OCI-LY7 (cell line): Measurements from ENCODE around the gene PTPRJ. TPM values are rescaled to one million over a fixed set of nuclear protein-coding genes. Genes with fewer than 3 reads are reported as not detected.

ENCODE experiments used
- BruUV-seq: library from RNA; stranded (reverse); fragments of 400-500 nt; replicated peaks from 2 replicates; lab custom pipeline; 2021; lab: Mats Ljungman, UMichigan
- CTCF ChIA-PET: fragments of 300-600 bp; sonication (Branson Sonifier 250); formaldehyde crosslinking; loops from one replicate; lab custom pipeline; 2022; ENCODE audit warnings: antibody characterized with exemption; ENCODE audit not compliant: unreplicated experiment; lab: Charles Lee
- POLR2A ChIA-PET: fragments of 300-600 bp; sonication (Branson Sonifier 250); formaldehyde crosslinking; loops from one replicate; lab custom pipeline; 2022; ENCODE audit warnings: antibody characterized with exemption; lab: Charles Lee
- DNase-seq: peaks from one replicate; pipeline ENCODE4 v3.0.0-alpha.2; 2015; ENCODE audit warnings: low spot score
- H2AFZ ChIP-seq: fragments of 200-600 bp; sonication (generic), shearing (Covaris generic); 2 replicates; pipeline ENCODE4 v1.6.1; 2014; ENCODE audit warnings: mild to moderate bottlenecking, antibody characterized with exemption, low read length, moderate library complexity
- H3K27ac ChIP-seq: fragments of 200-600 bp; sonication (generic); 2 replicates; pipeline ENCODE4 v1.5.1; 2014; ENCODE audit warnings: mixed run types, low read depth, mild to moderate bottlenecking, moderate library complexity, low read length, inconsistent platforms; ENCODE audit not compliant: poor library complexity, severe bottlenecking
- H3K36me3 ChIP-seq: fragments of 200-600 bp; sonication (generic); 2 replicates; pipeline ENCODE4 v1.6.1; 2014; ENCODE audit warnings: mild to moderate bottlenecking, antibody characterized with exemption, low read length, moderate library complexity, mixed read lengths; ENCODE audit not compliant: insufficient read depth
- H3K4me1 ChIP-seq: fragments of 200-600 bp; sonication (generic); 2 replicates; pipeline ENCODE4 v1.5.1; 2014; ENCODE audit warnings: mild to moderate bottlenecking, low read length; ENCODE audit not compliant: insufficient read depth, poor library complexity, severe bottlenecking
- H3K4me2 ChIP-seq: fragments of 200-600 bp; sonication (generic); 2 replicates; pipeline ENCODE4 v1.6.1; 2014; ENCODE audit warnings: mild to moderate bottlenecking, low read length
- H3K4me3 ChIP-seq: fragments of 200-600 bp; sonication (generic); 2 replicates; pipeline ENCODE4 v1.5.1; 2014; ENCODE audit warnings: mild to moderate bottlenecking, low read depth, low read length; ENCODE audit not compliant: poor library complexity, severe bottlenecking
- H3K79me2 ChIP-seq: fragments of 200-600 bp; sonication (generic); 2 replicates; pipeline ENCODE4 v1.6.1; 2016; ENCODE audit warnings: low read depth, mild to moderate bottlenecking, low read length, moderate library complexity, mixed read lengths; ENCODE audit not compliant: insufficient read depth
- H3K9me2 ChIP-seq: fragments of 200-600 bp; sonication (generic); 2 replicates; pipeline ENCODE4 v1.6.1; 2016; ENCODE audit warnings: mild to moderate bottlenecking, low read length, mixed read lengths; ENCODE audit not compliant: insufficient read depth
- H3K9me3 ChIP-seq: fragments of 200-600 bp; sonication (generic); 2 replicates; pipeline ENCODE4 v1.6.1; 2014; ENCODE audit warnings: mild to moderate bottlenecking, mixed run types, low read length, mixed read lengths
- H4K20me1 ChIP-seq: fragments of 200-600 bp; sonication (generic); 2 replicates; pipeline ENCODE4 v1.6.1; 2014; ENCODE audit warnings: mild to moderate bottlenecking, antibody characterized with exemption, low read length, moderate library complexity, mixed read lengths; ENCODE audit not compliant: insufficient read depth
- EZH2phosphoT487 ChIP-seq: fragments of 200-600 bp; sonication (generic); IDR thresholded peaks from 2 replicates; pipeline ENCODE4 v1.6.1; 2018; ENCODE audit warnings: low read depth, borderline replicate concordance, mild to moderate bottlenecking, mixed run types, antibody characterized with exemption, low read length, moderate library complexity, mixed read lengths
- intact Hi-C: fragments of 100-400 bp; cut with micrococcal nuclease; formaldehyde crosslinking; loops from one replicate; pipeline ENCODE4 v1.10.0; 2022; ENCODE audit not compliant: unreplicated experiment
- total RNA-seq, 2 experiments: library from RNA; depleted of rRNA in 1 of 2; stranded (reverse); fragments of >200 nt in 1 of 2; shearing (Covaris generic) in 1 of 2; gene quantifications; 2 replicates each; pipeline ENCODE4 v1.2.3, GENCODE V29; 2014 to 2022
- TF ChIP-seq, protein P1 (sequence below): fragments of 200-600 bp; sonication (generic); conservative IDR thresholded peaks from 2 replicates; pipeline ENCODE4 v1.5.1; 2014; ENCODE audit warnings: mild to moderate bottlenecking, antibody characterized with exemption, low read length, moderate library complexity, mixed read lengths

The PTPRJ gene
- total RNA-seq, 2 experiments from 2014 or later, result 5.4 to 28.3 TPM

DNA sequence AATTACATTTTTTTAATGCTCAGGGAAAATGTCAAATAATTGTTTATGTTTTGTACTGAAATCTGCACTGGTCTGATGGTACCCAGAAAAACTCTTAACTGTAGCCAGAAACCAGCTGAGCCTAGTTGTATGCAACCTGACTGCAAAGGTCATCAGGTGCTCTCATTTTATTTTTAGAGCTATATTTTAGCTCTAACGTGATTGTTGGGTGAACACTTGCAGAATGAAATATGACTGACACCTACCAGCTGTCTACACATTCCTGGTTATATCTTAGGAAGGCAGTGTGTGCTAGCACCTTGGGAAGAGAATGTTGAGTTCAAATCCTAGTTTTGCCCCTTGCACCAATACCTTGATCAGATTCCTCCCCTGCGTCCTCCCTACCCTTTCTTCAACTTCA, 23.6 kb downstream of the PTPRJ start:
- no TSS peak for BruUV-seq
- POLR2A ChIA-PET, result interaction anchor here (0.7 to 7.8 kb wide), 11 partner anchors 9 to 428 kb away, joined by 3 to 91 read pairs (median 6); no protein-coding TSS in a partner anchor
- CTCF ChIA-PET, result interaction anchor here (1.8 kb wide), 1 partner anchor 10 kb away, joined by 9 read pairs; no protein-coding TSS in a partner anchor

DNA sequence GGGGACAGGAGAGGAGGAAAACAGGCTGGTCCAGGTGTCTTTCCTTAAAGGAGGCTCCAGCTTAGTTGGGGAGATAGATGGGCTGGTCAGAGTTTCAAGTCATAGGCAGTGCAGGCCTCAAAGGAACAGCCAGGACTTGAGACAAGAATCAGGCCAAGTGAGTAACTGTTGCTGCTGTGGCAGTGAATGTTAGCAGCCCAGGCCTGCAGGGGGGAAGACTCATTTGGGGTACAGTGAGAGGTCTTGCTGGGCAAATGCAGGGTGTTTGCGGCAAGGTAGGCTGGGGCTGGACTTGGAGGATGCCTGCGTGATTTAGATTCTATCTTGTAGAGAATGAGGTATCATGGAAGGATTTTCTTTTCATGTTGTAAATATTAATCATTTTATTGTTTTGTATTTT, 24.1 kb downstream of the PTPRJ start:
- CTCF ChIA-PET, result interaction anchor here (1.8 kb wide), 1 partner anchor 10 kb away, joined by 9 read pairs; no protein-coding TSS in a partner anchor
- no TSS peak for BruUV-seq
- peak overlapping the region; percentile 85 for H3K27ac ChIP-seq
- no peaks in the 10 kb centered on the region for H4K20me1 ChIP-seq
- intact Hi-C loops, result loop anchor here (1.0 kb wide), 1 partner anchor 16 kb away; no protein-coding TSS in a partner anchor
- peak overlapping the region; percentile 80 for H3K4me2 ChIP-seq
- no peaks in the 10 kb centered on the region for H3K36me3 ChIP-seq
- no peaks in the 10 kb centered on the region for H3K9me3 ChIP-seq
- H3K79me2 ChIP-seq, result peaks cover 12% of the 10 kb centered on the region; the same call in 1 of the 2 replicates
- peak; percentile 45 for DNase-seq
- peak overlapping the region; percentile 24 for H3K4me3 ChIP-seq
- no peaks in the 10 kb centered on the region for H3K9me2 ChIP-seq
- peak overlapping the region; percentile 27; the same call in 1 of the 2 replicates for H2AFZ ChIP-seq
- H3K4me1 ChIP-seq, result peaks cover 81% of the 10 kb centered on the region
- POLR2A ChIA-PET, result interaction anchor here (0.7 to 7.8 kb wide), 12 partner anchors 9 to 429 kb away, joined by 3 to 91 read pairs (median 6); no protein-coding TSS in a partner anchor
- TF ChIP-seq EZH2phosphoT487, result no peak
- TF ChIP-seq, protein P1, sequence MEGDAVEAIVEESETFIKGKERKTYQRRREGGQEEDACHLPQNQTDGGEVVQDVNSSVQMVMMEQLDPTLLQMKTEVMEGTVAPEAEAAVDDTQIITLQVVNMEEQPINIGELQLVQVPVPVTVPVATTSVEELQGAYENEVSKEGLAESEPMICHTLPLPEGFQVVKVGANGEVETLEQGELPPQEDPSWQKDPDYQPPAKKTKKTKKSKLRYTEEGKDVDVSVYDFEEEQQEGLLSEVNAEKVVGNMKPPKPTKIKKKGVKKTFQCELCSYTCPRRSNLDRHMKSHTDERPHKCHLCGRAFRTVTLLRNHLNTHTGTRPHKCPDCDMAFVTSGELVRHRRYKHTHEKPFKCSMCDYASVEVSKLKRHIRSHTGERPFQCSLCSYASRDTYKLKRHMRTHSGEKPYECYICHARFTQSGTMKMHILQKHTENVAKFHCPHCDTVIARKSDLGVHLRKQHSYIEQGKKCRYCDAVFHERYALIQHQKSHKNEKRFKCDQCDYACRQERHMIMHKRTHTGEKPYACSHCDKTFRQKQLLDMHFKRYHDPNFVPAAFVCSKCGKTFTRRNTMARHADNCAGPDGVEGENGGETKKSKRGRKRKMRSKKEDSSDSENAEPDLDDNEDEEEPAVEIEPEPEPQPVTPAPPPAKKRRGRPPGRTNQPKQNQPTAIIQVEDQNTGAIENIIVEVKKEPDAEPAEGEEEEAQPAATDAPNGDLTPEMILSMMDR, result no peak

More for the DNA sequence above, 23.6 kb downstream of the PTPRJ start:
- Histone ChIP-seq H4K20me1 (no peaks in the 10 kb centered on the region), H2AFZ (peak overlapping the region; percentile 27; the same call in 1 of the 2 replicates), H3K4me1 (peaks cover 87% of the 10 kb centered on the region), H3K79me2 (peaks cover 12% of the 10 kb centered on the region; the same call in 1 of the 2 replicates), H3K9me2 (no peaks in the 10 kb centered on the region), H3K27ac (peak overlapping the region; percentile 85), H3K36me3 (no peaks in the 10 kb centered on the region), H3K9me3 (no peaks in the 10 kb centered on the region), H3K4me2 (peak overlapping the region; percentile 80), H3K4me3 (peak overlapping the region; percentile 24)
- TF ChIP-seq, protein P1, result no peak
- no peak for TF ChIP-seq EZH2phosphoT487
- intact Hi-C loops, result loop anchor here (1.0 kb wide), 1 partner anchor 16 kb away; no protein-coding TSS in a partner anchor
- peak; percentile 51 for DNase-seq

DNA sequence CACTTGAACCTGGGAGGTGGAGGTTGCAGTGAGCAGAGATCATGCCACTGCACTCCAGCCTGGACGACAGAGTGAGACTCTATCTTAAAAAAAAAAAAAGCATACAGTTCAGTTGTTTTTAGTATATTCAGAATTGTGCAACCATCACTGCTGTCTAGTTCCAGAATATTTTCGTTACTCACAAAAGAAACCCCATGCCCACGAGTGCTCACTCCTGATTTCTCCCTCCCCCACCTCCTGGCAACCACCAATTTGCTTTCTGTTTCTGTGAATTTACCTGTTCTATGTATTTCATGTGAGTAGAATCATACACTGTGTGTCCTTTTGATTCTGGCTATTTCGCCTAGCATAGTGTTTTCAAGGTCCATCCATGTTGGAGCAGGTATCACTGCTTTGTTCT, 24.8 kb downstream of the PTPRJ start:
- TF ChIP-seq, protein P1, result no peak
- no peak for TF ChIP-seq EZH2phosphoT487
- no peaks in the 10 kb centered on the region for H4K20me1 ChIP-seq
- H3K9me2 ChIP-seq, result no peaks in the 10 kb centered on the region
- H3K27ac ChIP-seq, result peak overlapping the region; percentile 85
- no peak for DNase-seq
- ChIA-PET POLR2A (interaction anchor here (0.7 to 7.8 kb wide), 12 partner anchors 11 to 302 kb away, joined by 3 to 91 read pairs (median 4); no protein-coding TSS in a partner anchor), CTCF (interaction anchor here (0.9 to 1.7 kb wide), 3 partner anchors 9 to 15 kb away, joined by 3 to 7 read pairs (median 3); no protein-coding TSS in a partner anchor)
- H3K4me3 ChIP-seq, result peak overlapping the region; percentile 24
- peak overlapping the region; percentile 37; the same call in 1 of the 2 replicates for H2AFZ ChIP-seq
- peaks cover 12% of the 10 kb centered on the region; the same call in 1 of the 2 replicates for H3K79me2 ChIP-seq
- no TSS peak for BruUV-seq
- intact Hi-C loops, result no loop called here
- H3K4me1 ChIP-seq, result peaks cover 74% of the 10 kb centered on the region
- no peaks in the 10 kb centered on the region for H3K9me3 ChIP-seq
- H3K4me2 ChIP-seq, result peak overlapping the region; percentile 80
- H3K36me3 ChIP-seq, result no peaks in the 10 kb centered on the region
